ENCODE results near the gene CRACR2A. TPM values are rescaled to one million over a fixed set of nuclear protein-coding genes. Genes with fewer than 3 reads are reported as not detected.
A peak's percentile ranks its signal among the peaks of the same experiment; 100 is the strongest.

The CRACR2A gene
- total and polyA plus RNA-seq, 2 of the 13 experiments (the other 11 are each of a cell fraction or from before 2014, with no cell fraction given), result 0.09 to 0.20 TPM

GRCh38 chr12:3795492-3796133, 42.7 kb upstream of the CRACR2A start:
- H3K36me3 ChIP-seq (replicated peaks in 1 of 2; ENCODE audit: control insufficient read depth in 1 of 2, insufficient read depth in 2 of 2, low read length in 2 of 2), result no peaks in the 10 kb centered on the region
- H3K79me2 ChIP-seq (ENCODE audit: insufficient read depth, low read length), result no peaks in the 10 kb centered on the region
- FAIRE-seq (no peak), ATAC-seq (peak; percentile 81), DNase-seq (ENCODE audit: low spot score) (peak; percentile 19)
- BruUV-seq (replicated peaks), result no TSS peak
- no peak overlapping the region for H3K4me3 ChIP-seq (replicated peaks in 1 of 3; ENCODE audit: insufficient read depth in 1 of 3, low read depth in 2 of 3, low read length in 3 of 3)
- no peaks in the 10 kb centered on the region for H3K27me3 ChIP-seq (ENCODE audit: control insufficient read depth in 1 of 2, insufficient read depth in 2 of 2, low read length in 2 of 2)
- intact Hi-C loops (cut with micrococcal nuclease; ENCODE audit: unreplicated experiment) (no loop called here), in situ Hi-C loops (cut with HindIII; ENCODE audit: extremely low pct_ligation_motif_present, low pct_unique_long_range_greater_than_20kb) (no loop called here)
- H3K9me3 ChIP-seq (ENCODE audit: low read length), result no peaks in the 10 kb centered on the region
- ChIA-PET POLR2A (no interaction called here), CTCF (ENCODE audit: low intra/inter-chr PET ratio, low total read pairs) (no interaction called here)
- no peak overlapping the region for H2AFZ ChIP-seq (ENCODE audit: low read length)
- peaks cover 25% of the 10 kb centered on the region for H3K4me1 ChIP-seq (ENCODE audit: insufficient read depth, low read length)
- H3K27ac ChIP-seq (ENCODE audit: extremely low read length, insufficient read depth, low read length), result no peak overlapping the region
- 11% methylated on average over 4 of the region's 5 CpGs for WGBS (ENCODE audit: low lambda C conversion rate)
- H3K4me2 ChIP-seq (ENCODE audit: low read depth, low read length), result peak overlapping the region; percentile 23; the same call in 1 of the 2 replicates
- no peaks in the 10 kb centered on the region for H4K20me1 ChIP-seq (ENCODE audit: insufficient read depth, low read length)
- H3K9ac ChIP-seq (ENCODE audit: insufficient read depth, low read depth, low read length), result no peak overlapping the region
- no peak for TF ChIP-seq HNRNPL (IDR thresholded peaks at IDR 0.05; ENCODE audit: low read depth, low read length)
- TF ChIP-seq NFKB2 (CRISPR knock-in tag; IDR thresholded peaks at IDR 0.05; ENCODE audit: borderline replicate concordance), result no peak
- TF ChIP-seq ZNF710 (CRISPR knock-in tag; IDR thresholded peaks at IDR 0.05; ENCODE audit: borderline replicate concordance), result peak; percentile 74; the same call in 1 of the 2 replicates
- TF ChIP-seq JDP2 (CRISPR knock-in tag; IDR thresholded peaks at IDR 0.05; ENCODE audit: borderline replicate concordance), result no peak
- no peak for TF ChIP-seq TP53 (CRISPR knock-in tag; conservative IDR thresholded peaks at IDR 0.05)
- no peak for TF ChIP-seq POLR2A (IDR thresholded peaks at IDR 0.05; ENCODE audit: insufficient read depth in 1 of 2, low read depth in 2 of 2, low read length in 2 of 2)
- TF ChIP-seq, protein P1, sequence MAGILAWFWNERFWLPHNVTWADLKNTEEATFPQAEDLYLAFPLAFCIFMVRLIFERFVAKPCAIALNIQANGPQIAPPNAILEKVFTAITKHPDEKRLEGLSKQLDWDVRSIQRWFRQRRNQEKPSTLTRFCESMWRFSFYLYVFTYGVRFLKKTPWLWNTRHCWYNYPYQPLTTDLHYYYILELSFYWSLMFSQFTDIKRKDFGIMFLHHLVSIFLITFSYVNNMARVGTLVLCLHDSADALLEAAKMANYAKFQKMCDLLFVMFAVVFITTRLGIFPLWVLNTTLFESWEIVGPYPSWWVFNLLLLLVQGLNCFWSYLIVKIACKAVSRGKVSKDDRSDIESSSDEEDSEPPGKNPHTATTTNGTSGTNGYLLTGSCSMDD (CRISPR knock-in tag; IDR thresholded peaks at IDR 0.05), result no peak
- TF ChIP-seq ZNF761 (CRISPR knock-in tag; conservative IDR thresholded peaks at IDR 0.05), result no peak
- no peak for TF ChIP-seq HIVEP1 (CRISPR knock-in tag; IDR thresholded peaks at IDR 0.05)
- TF ChIP-seq MIXL1 (CRISPR knock-in tag; IDR thresholded peaks at IDR 0.05), result 0 out of 2 replicates have a peak, but pooled peaks have one; percentile 11
- TF ChIP-seq MAFF (IDR thresholded peaks at IDR 0.05; ENCODE audit: low read depth, low read length), result no peak
- no peak for TF ChIP-seq SMYD3 (CRISPR knock-in tag; IDR thresholded peaks at IDR 0.05)
- TF ChIP-seq KLF15 (CRISPR knock-in tag; IDR thresholded peaks at IDR 0.05; ENCODE audit: borderline replicate concordance), result no peak
- TF ChIP-seq GMEB1 (CRISPR knock-in tag; IDR thresholded peaks at IDR 0.05; ENCODE audit: borderline replicate concordance), result no peak
- peak; percentile 42 for TF ChIP-seq FOXA3 (CRISPR knock-in tag; IDR thresholded peaks at IDR 0.05)
- TF ChIP-seq SIX4 (CRISPR knock-in tag; IDR thresholded peaks at IDR 0.05), result peak; percentile 80
- no peak for TF ChIP-seq TSC22D2 (CRISPR knock-in tag; IDR thresholded peaks at IDR 0.05; ENCODE audit: borderline replicate concordance)
- no peak for TF ChIP-seq ZNF367 (CRISPR knock-in tag; IDR thresholded peaks at IDR 0.05; ENCODE audit: borderline replicate concordance)
- 0 out of 2 replicates have a peak, but pooled peaks have one; percentile 10 for TF ChIP-seq HNF4G (IDR thresholded peaks at IDR 0.05; ENCODE audit: borderline replicate concordance, low read depth, low read length)
- TF ChIP-seq HNF4G (CRISPR knock-in tag; IDR thresholded peaks at IDR 0.05; ENCODE audit: borderline replicate concordance, low read depth), result no peak
- no peak for TF ChIP-seq GTF3A (CRISPR knock-in tag; conservative IDR thresholded peaks at IDR 0.05)
- TF ChIP-seq ZNF256 (CRISPR knock-in tag; conservative IDR thresholded peaks at IDR 0.05), result no peak

All from HepG2 (cell line).